GM18526 (cell line): ENCODE measurements around the gene CGB5.
"Not testable (repeated sequence)": the region's sequence is repeated elsewhere in the genome, so short reads cannot be mapped to it uniquely, and the experiment has no call there.

Experiments
- POLR2A ChIP-seq: IDR thresholded peaks from 3 replicates; pipeline ENCODE4 v1.6.1; 2011; ENCODE audit not compliant: insufficient read length; ENCODE audit errors: extremely low read depth

The CGB5 gene

GRCh38 chr19:49043548-49043947 is at the start of gene CGB5:
Gene CGB5, plus strand, starts transcription at chr19:49043848. Its CDS starts 362 bp downstream, at chr19:49044210.
- TF ChIP-seq POLR2A, result not testable (repeated sequence)

DNA sequence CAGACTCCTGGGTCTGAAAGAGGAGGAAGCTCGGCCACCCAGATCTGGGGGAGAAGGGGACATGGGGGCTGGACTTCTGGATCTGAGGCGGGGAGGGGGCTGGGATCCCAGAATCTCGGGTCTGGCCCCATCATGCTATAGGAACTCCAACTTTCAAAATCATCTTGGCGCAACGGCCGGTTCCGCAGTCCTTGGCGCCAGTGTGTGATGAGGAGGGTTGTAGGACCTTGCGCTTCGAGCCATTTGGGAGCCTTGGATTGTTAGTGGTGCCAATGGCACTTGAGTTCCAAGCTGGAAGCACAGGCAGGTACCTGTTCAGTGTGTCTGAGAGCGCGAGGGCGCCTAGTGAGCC is 49.6 kb upstream of the CGB5 start:
- no peak for TF ChIP-seq POLR2A

GRCh38 chr19:48997972-48998371 is 45.7 kb upstream of the CGB5 start:
- no peak for TF ChIP-seq POLR2A

- TF ChIP-seq POLR2A, result no peak
These were observed 43.9 kb upstream of the CGB5 start for GRCh38 chr19:48999481-49000325.

DNA sequence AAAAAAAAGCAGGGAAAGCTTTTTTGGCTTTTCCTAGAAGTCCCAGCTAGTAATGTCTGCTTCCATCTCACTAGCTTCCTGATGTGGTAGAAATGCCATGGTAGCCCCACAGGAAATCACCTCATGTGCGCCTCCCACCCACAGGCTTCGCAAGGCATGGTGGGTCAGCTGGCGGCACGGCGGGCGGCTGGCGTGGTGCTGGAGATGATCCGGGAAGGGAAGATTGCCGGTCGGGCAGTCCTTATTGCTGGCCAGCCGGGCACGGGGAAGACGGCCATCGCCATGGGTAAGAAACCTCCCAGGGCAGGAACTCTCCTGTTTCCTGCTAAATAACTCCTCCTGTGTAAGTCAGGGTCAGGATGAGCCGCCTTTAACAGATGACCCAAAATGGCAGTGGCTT is 39.5 kb upstream of the CGB5 start:
- TF ChIP-seq POLR2A, result no peak

DNA sequence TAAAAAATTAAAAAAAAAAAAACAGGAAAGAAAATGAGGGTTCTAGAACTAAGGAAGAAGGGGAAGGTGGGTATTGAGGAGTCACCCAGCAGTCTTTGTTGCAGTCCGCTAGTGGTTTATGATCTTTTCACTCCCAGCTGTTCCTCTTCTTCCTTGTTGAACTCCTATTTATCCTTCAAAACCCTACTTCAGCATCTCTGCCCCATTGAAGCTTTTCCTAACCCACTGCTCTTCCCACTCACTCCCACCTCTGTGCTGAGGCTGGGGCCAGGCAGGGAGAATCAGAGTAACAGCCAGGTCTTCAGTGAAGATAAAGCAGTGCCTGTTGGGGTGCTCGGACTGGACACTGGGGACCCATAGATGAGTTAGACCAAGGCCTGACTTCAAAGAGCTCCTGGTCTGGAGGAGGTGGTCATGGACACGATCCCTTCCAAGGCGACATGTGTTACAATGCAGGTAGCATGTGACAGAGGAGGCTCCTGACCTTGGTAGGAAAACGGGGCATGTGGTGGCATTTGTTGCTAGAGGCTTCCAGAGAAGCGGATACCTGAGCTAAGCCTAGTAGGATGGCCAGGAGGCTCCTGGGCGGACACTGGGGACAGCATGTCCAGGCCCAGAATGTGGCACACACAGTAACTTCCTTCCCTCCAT is 38.6 kb upstream of the CGB5 start:
- TF ChIP-seq POLR2A, result no peak

DNA sequence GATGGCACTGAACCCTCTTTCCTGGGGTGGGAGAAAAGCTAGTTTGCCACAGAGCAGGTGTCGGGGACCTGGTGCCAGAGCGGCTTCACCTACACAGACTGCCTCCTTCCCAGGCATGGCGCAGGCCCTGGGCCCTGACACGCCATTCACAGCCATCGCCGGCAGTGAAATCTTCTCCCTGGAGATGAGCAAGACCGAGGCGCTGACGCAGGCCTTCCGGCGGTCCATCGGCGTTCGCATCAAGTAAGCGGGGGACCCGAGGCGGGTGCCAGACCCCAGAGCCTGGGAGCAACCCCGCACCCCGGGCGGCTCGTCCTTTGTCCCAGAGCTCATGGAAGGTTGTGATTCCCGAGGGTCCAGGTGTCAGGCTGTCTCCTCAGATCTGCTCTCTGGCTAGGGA is 36.7 kb upstream of the CGB5 start:
- TF ChIP-seq POLR2A, result no peak

DNA sequence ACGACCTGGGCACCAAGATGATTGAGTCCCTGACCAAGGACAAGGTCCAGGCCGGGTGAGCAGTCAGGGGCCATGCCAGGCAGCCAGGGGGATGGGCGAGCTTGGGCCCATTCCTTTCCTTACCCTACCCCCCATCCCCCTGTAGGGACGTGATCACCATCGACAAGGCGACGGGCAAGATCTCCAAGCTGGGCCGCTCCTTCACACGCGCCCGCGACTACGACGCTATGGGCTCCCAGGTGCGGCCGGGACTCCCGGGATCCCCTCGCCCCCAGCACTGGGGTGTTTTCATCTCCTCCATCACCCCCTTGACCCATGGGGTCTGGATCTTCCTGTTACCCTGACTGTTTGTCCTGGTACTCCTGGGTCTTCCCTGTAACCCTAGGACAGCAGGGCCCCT is 33.8 kb upstream of the CGB5 start:
- TF ChIP-seq POLR2A, result no peak

- no peak for TF ChIP-seq POLR2A
These were observed 33.2 kb upstream of the CGB5 start for GRCh38 chr19:49010453-49010852.

DNA sequence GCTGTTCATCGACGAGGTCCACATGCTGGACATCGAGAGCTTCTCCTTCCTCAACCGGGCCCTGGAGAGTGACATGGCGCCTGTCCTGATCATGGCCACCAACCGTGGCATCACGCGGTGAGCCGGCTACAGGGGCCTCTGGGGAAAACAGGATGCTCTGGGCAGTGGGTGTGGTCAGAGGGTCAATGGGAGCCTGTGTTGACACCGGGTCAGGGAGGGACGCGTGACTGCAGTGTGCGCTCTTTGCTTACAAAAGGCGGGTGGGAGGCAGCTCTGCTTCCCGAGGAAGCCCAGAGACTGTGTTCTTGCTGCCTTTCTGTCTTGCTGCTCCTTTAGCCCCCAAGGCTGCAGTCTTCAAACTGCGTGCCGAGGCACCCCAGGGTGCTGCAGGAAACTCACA is 32.5 kb upstream of the CGB5 start:
- no peak for TF ChIP-seq POLR2A

DNA sequence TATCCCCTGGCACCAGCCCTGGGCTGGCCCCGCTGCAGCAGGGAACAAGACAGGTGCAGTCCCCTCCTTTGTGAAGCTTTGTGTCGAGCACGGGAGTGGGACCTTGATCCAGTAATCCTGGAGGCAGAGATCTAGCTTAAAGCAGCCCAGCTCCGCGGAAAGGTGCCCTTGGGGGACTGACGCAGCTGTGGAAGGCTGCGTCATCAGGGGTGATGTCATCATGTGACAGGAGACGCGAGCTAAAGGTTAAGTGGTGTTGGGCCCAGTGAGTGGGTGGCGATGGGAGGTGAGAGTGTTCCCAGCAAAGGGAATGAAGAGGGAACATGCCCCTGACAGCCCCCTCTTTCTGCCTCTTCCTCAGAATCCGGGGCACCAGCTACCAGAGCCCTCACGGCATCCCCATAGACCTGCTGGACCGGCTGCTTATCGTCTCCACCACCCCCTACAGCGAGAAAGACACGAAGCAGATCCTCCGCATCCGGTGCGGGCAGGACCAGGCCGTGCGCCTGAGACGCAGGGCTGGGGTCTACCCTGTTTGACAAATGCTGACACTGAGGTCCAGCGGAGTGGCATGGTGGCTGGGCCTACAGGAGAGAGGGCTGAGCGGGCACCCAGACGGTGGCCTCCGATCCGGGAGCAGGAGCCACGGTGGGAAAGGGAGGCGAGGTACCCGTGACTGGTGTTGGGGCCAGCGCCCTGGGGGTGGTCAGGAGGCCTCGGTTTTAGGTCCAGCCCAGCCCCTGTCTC is 29.4 kb upstream of the CGB5 start:
- no peak for TF ChIP-seq POLR2A

DNA sequence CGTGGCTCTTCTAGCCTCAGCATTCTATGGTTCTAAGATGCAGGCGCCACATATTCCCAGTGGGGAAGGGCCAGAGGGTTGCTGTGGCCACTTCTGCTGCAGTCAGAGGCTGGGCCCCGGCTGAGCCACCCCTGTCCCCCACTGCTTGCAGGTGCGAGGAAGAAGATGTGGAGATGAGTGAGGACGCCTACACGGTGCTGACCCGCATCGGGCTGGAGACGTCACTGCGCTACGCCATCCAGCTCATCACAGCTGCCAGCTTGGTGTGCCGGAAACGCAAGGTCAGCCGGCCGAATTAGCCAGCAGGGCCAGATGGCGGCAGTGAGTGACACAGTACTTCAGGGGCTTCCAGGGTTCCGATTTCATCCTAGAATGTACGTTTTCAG is 28.8 kb upstream of the CGB5 start:
- TF ChIP-seq POLR2A, result no peak

- TF ChIP-seq POLR2A, result no peak
These were observed 27.4 kb upstream of the CGB5 start for GRCh38 chr19:49016067-49016839.

- no peak for TF ChIP-seq POLR2A
These were observed 26.5 kb upstream of the CGB5 start, which contains the start of gene LHB for GRCh38 chr19:49017041-49017665. Gene LHB, minus strand, starts transcription at chr19:49017091. Its CDS starts 10 bp downstream, at chr19:49017081.
